Suprapubic skin (tissue), 4 donors: Measurements from ENCODE around the gene TRPV2.
"Not testable (repeated sequence)": the region's sequence is repeated elsewhere in the genome, so short reads cannot be mapped to it uniquely, and the experiment has no call there.

Experiments
- CTCF ChIP-seq, 2 donors: fragments of 200-600 bp in 1 of 2; fragments of 450-650 bp in 1 of 2; sonication (generic) in 1 of 2; IDR thresholded peaks; one replicate each; pipeline ENCODE4 v1.5.1; 2016 to 2019; ENCODE audit warnings: antibody characterized with exemption in 2 of 2, mild to moderate bottlenecking in 1 of 2, moderate library complexity in 1 of 2
- EP300 ChIP-seq: sonication (generic); formaldehyde crosslinking; IDR thresholded peaks from one replicate; pipeline ENCODE4 v1.6.1; 2017; ENCODE audit warnings: antibody characterized with exemption
- POLR2A ChIP-seq, 2 donors: fragments of 450-650 bp; IDR thresholded peaks; one replicate each; pipeline ENCODE4 v1.6.1; 2017; ENCODE audit warnings: antibody characterized with exemption in 2 of 2, mild to moderate bottlenecking in 2 of 2, moderate library complexity in 2 of 2
- POLR2AphosphoS5 ChIP-seq, 3 donors: sonication (generic); formaldehyde crosslinking; IDR thresholded peaks; one replicate each; pipeline ENCODE4 v1.6.1; 2017; ENCODE audit warnings: antibody characterized with exemption in 3 of 3

- TF ChIP-seq CTCF (IDR thresholded peaks at IDR 0.05); EP300; POLR2AphosphoS5 (IDR thresholded peaks at IDR 0.05); POLR2A (IDR thresholded peaks at IDR 0.05): not testable (repeated sequence)
Measured at GRCh38 chr17:16392491-16392890, 22.9 kb upstream of the TRPV2 start.
